T-helper 1 cell (primary cell): ENCODE results near the gene PMVK.

ENCODE experiments used
- DNase-seq, 5 donors: peaks; one replicate each; pipeline ENCODE4 v3.0.0-alpha.2; 2012 to 2020

Gene PMVK

GRCh38 chr1:154877370-154877974, 59.0 kb downstream of the PMVK start:
- DNase-seq: no peak

GRCh38 chr1:154876842-154877369, 59.6 kb downstream of the PMVK start:
- DNase-seq: no peak
